ENCODE data around the gene RABIF.

RABIF gene

GRCh38 chr1:202879128-202879527 lies 9.8 kb downstream of the RABIF start:
- H3K4me1 ChIP-seq (ENCODE audit: control insufficient read depth in 1 of 2, insufficient read depth in 2 of 2, low read length in 2 of 2), result no peaks in the 10 kb centered on the region
- H3K9ac ChIP-seq (ENCODE audit: low read length), result no peak overlapping the region
- no peak overlapping the region for H3K4me3 ChIP-seq (ENCODE audit: low read depth, low read length)
- no peak overlapping the region for H4K91ac ChIP-seq (ENCODE audit: low read depth, low read length)
- H4K12ac ChIP-seq (ENCODE audit: low read depth, low read length), result no peak overlapping the region
- no CpG with 5 or more reads among the region's 1 CpG for whole genome bisulfite sequencing (ENCODE audit: extremely low coverage, insufficient coverage, insufficient read length)
- H3K79me1 ChIP-seq (ENCODE audit: low read length), result no peaks in the 10 kb centered on the region
- H3K14ac ChIP-seq (ENCODE audit: low read length), result no peak overlapping the region
- H2AFZ ChIP-seq (ENCODE audit: insufficient read depth, low read length, poor library complexity), result no peak overlapping the region
- H3K23ac ChIP-seq (ENCODE audit: low read length), result no peak overlapping the region
- no peak overlapping the region for H3K18ac ChIP-seq (ENCODE audit: low read length)
- H3K9me3 ChIP-seq (ENCODE audit: insufficient read depth, low read depth, low read length), result no peaks in the 10 kb centered on the region
- H2BK5ac ChIP-seq (ENCODE audit: low read depth, low read length, poor library complexity), result no peak overlapping the region
- peaks cover 8 to 18% of the 10 kb centered on the region in 2 experiments for H3K36me3 ChIP-seq (ENCODE audit: control insufficient read depth in 1 of 2, insufficient read depth in 2 of 2, low read length in 2 of 2)
- H3K79me2 ChIP-seq (ENCODE audit: control insufficient read depth, insufficient read depth, low read length, poor library complexity), result no peaks in the 10 kb centered on the region
- no peaks in the 10 kb centered on the region for H3K27me3 ChIP-seq (ENCODE audit: insufficient read depth, low read length)
- DNase-seq, result no peak
- no peak overlapping the region for H3K4me2 ChIP-seq (ENCODE audit: low read length)
- no peak overlapping the region for H4K8ac ChIP-seq (ENCODE audit: low read depth, low read length)
- no peak overlapping the region for H3K27ac ChIP-seq (ENCODE audit: low read depth, low read length)
- no peak overlapping the region for H2BK120ac ChIP-seq (ENCODE audit: insufficient read depth, low read length, poor library complexity)
- H2BK12ac ChIP-seq (ENCODE audit: low read length), result no peak overlapping the region
- H3K4ac ChIP-seq (ENCODE audit: low read depth, low read length), result no peak overlapping the region
- no peak overlapping the region for H2AK5ac ChIP-seq (ENCODE audit: low read length)

DNA sequence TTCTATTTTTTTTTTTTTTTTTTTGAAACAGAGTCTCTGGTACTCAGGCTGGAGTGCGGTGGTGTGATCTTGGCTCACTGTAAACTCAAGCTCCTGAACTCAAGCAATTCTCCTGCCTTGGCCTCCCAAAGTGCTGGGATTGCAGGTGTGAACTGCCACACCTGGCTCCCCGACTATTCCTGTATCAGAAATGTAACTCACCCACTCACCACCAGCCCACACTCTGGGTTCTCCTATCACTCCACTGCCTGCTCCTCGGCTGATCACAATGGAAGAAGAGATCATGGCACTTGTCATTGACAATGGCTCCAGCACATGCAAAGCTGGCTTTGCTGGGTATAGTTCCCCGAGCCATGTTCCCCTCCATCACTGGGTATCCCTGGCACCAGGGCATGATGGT lies 15.9 kb downstream of the RABIF start:
- Histone ChIP-seq H3K4ac (ENCODE audit: low read depth, low read length) (no peak overlapping the region), H3K4me1 (ENCODE audit: control insufficient read depth in 1 of 2, insufficient read depth in 2 of 2, low read length in 2 of 2) (no peaks in the 10 kb centered on the region), H3K4me3 (ENCODE audit: low read depth, low read length) (peak overlapping the region; percentile 31), H2BK120ac (ENCODE audit: insufficient read depth, low read length, poor library complexity) (no peak overlapping the region), H2BK5ac (ENCODE audit: low read depth, low read length, poor library complexity) (no peak overlapping the region), H3K27me3 (ENCODE audit: insufficient read depth, low read length) (no peaks in the 10 kb centered on the region), H4K12ac (ENCODE audit: low read depth, low read length) (no peak overlapping the region), H4K91ac (ENCODE audit: low read depth, low read length) (no peak overlapping the region), H4K8ac (ENCODE audit: low read depth, low read length) (no peak overlapping the region), H3K79me1 (ENCODE audit: low read length) (no peaks in the 10 kb centered on the region), H3K4me2 (ENCODE audit: low read length) (no peak overlapping the region), H3K18ac (ENCODE audit: low read length) (no peak overlapping the region), H2AK5ac (ENCODE audit: low read length) (no peak overlapping the region), H3K9me3 (ENCODE audit: insufficient read depth, low read depth, low read length) (peaks cover 3% of the 10 kb centered on the region), H3K79me2 (ENCODE audit: control insufficient read depth, insufficient read depth, low read length, poor library complexity) (no peaks in the 10 kb centered on the region), H3K9ac (ENCODE audit: low read length) (no peak overlapping the region), H3K14ac (ENCODE audit: low read length) (no peak overlapping the region), H3K36me3 (ENCODE audit: control insufficient read depth in 1 of 2, insufficient read depth in 2 of 2, low read length in 2 of 2) (peaks cover 3 to 7% of the 10 kb centered on the region in 2 experiments), H2AFZ (ENCODE audit: insufficient read depth, low read length, poor library complexity) (no peak overlapping the region), H3K23ac (ENCODE audit: low read length) (no peak overlapping the region), H3K27ac (ENCODE audit: low read depth, low read length) (no peak overlapping the region), H2BK12ac (ENCODE audit: low read length) (no peak overlapping the region)
- WGBS (ENCODE audit: extremely low coverage, insufficient coverage, insufficient read length), result no CpG with 5 or more reads among the region's 4 CpGs
- no peak for DNase-seq

- Histone ChIP-seq H3K9ac (ENCODE audit: low read length) (no peak overlapping the region), H3K27me3 (ENCODE audit: insufficient read depth, low read length) (no peaks in the 10 kb centered on the region), H3K79me1 (ENCODE audit: low read length) (no peaks in the 10 kb centered on the region), H3K4me1 (ENCODE audit: control insufficient read depth in 1 of 2, insufficient read depth in 2 of 2, low read length in 2 of 2) (no peaks in the 10 kb centered on the region), H3K79me2 (ENCODE audit: control insufficient read depth, insufficient read depth, low read length, poor library complexity) (no peaks in the 10 kb centered on the region), H2BK120ac (ENCODE audit: insufficient read depth, low read length, poor library complexity) (no peak overlapping the region), H3K9me3 (ENCODE audit: insufficient read depth, low read depth, low read length) (peaks cover 3% of the 10 kb centered on the region), H3K4me2 (ENCODE audit: low read length) (no peak overlapping the region), H4K12ac (ENCODE audit: low read depth, low read length) (no peak overlapping the region), H3K27ac (ENCODE audit: low read depth, low read length) (no peak overlapping the region), H2AFZ (ENCODE audit: insufficient read depth, low read length, poor library complexity) (no peak overlapping the region), H2BK5ac (ENCODE audit: low read depth, low read length, poor library complexity) (no peak overlapping the region), H3K4ac (ENCODE audit: low read depth, low read length) (no peak overlapping the region), H3K4me3 (ENCODE audit: low read depth, low read length) (no peak overlapping the region), H3K36me3 (ENCODE audit: control insufficient read depth in 1 of 2, insufficient read depth in 2 of 2, low read length in 2 of 2) (peaks cover 3 to 6% of the 10 kb centered on the region in 2 experiments), H3K14ac (ENCODE audit: low read length) (no peak overlapping the region), H3K23ac (ENCODE audit: low read length) (no peak overlapping the region), H4K8ac (ENCODE audit: low read depth, low read length) (no peak overlapping the region), H4K91ac (ENCODE audit: low read depth, low read length) (no peak overlapping the region), H2BK12ac (ENCODE audit: low read length) (no peak overlapping the region), H3K18ac (ENCODE audit: low read length) (no peak overlapping the region), H2AK5ac (ENCODE audit: low read length) (no peak overlapping the region)
- peak in 1 of 2 donors; percentile 39 for DNase-seq
- no CpG with 5 or more reads among the region's 4 CpGs for WGBS (ENCODE audit: extremely low coverage, insufficient coverage, insufficient read length)
Measured at GRCh38 chr1:202871367-202871766, 17.6 kb downstream of the RABIF start.

GRCh38 chr1:202862679-202863560 lies 26.0 kb downstream of the RABIF start:
- H2BK120ac ChIP-seq (ENCODE audit: insufficient read depth, low read length, poor library complexity), result no peak overlapping the region
- DNase-seq, result no peak
- no peak overlapping the region for H2AK5ac ChIP-seq (ENCODE audit: low read length)
- H2AFZ ChIP-seq (ENCODE audit: insufficient read depth, low read length, poor library complexity), result no peak overlapping the region
- H3K4me1 ChIP-seq (ENCODE audit: control insufficient read depth in 1 of 2, insufficient read depth in 2 of 2, low read length in 2 of 2), result peaks cover 8 to 12% of the 10 kb centered on the region in 2 experiments
- no peak overlapping the region for H4K12ac ChIP-seq (ENCODE audit: low read depth, low read length)
- no peak overlapping the region for H3K4me2 ChIP-seq (ENCODE audit: low read length)
- H3K27me3 ChIP-seq (ENCODE audit: insufficient read depth, low read length), result no peaks in the 10 kb centered on the region
- no peak overlapping the region for H4K91ac ChIP-seq (ENCODE audit: low read depth, low read length)
- no peak overlapping the region for H3K4me3 ChIP-seq (ENCODE audit: low read depth, low read length)
- no peak overlapping the region for H2BK12ac ChIP-seq (ENCODE audit: low read length)
- H3K36me3 ChIP-seq (ENCODE audit: control insufficient read depth in 1 of 2, insufficient read depth in 2 of 2, low read length in 2 of 2), result peaks cover 3 to 9% of the 10 kb centered on the region in 2 experiments
- H3K14ac ChIP-seq (ENCODE audit: low read length), result no peak overlapping the region
- H3K9me3 ChIP-seq (ENCODE audit: insufficient read depth, low read depth, low read length), result no peaks in the 10 kb centered on the region
- no peak overlapping the region for H3K27ac ChIP-seq (ENCODE audit: low read depth, low read length)
- H3K79me2 ChIP-seq (ENCODE audit: control insufficient read depth, insufficient read depth, low read length, poor library complexity), result peaks cover 8% of the 10 kb centered on the region
- H3K18ac ChIP-seq (ENCODE audit: low read length), result no peak overlapping the region
- H4K8ac ChIP-seq (ENCODE audit: low read depth, low read length), result no peak overlapping the region
- no CpG with 5 or more reads among the region's 5 CpGs for WGBS (ENCODE audit: extremely low coverage, insufficient coverage, insufficient read length)
- no peak overlapping the region for H2BK5ac ChIP-seq (ENCODE audit: low read depth, low read length, poor library complexity)
- peaks cover 8% of the 10 kb centered on the region for H3K79me1 ChIP-seq (ENCODE audit: low read length)
- no peak overlapping the region for H3K4ac ChIP-seq (ENCODE audit: low read depth, low read length)
- H3K9ac ChIP-seq (ENCODE audit: low read length), result no peak overlapping the region
- no peak overlapping the region for H3K23ac ChIP-seq (ENCODE audit: low read length)

All from trophoblast cell (in vitro differentiated cells and primary cell).